ENCODE measurements around the gene GIGYF2. TPM values are rescaled to one million over a fixed set of nuclear protein-coding genes. Genes with fewer than 3 reads are reported as not detected.

Gene GIGYF2
- total RNA-seq, 1 experiment from 2014 or later: 60.6 TPM

GRCh38 chr2:232863996-232864395 lies 166.9 kb downstream of the GIGYF2 start:
- RAD21 ChIA-PET (ENCODE audit: low non-redundant PET in 1 of 2, low total read pairs in 2 of 2, uncharacterized antibody in 2 of 2, unreplicated experiment in 2 of 2): no interaction called here
- Histone ChIP-seq H2AFZ (ENCODE audit: low read depth, low read length, poor library complexity, severe bottlenecking) (no peak overlapping the region), H3K36me3 (ENCODE audit: control insufficient read depth in 1 of 2, insufficient read depth in 2 of 2, low read length in 2 of 2) (peaks cover 0 to 10% of the 10 kb centered on the region in 2 experiments; a peak in 1 of 4 replicates), H3K79me2 (ENCODE audit: insufficient read depth, low read length) (no peaks in the 10 kb centered on the region), H3K9me3 (ENCODE audit: control insufficient read depth in 1 of 2, insufficient read depth in 1 of 2, low read depth in 1 of 2, low read length in 2 of 2) (no peaks in the 10 kb centered on the region), H3K27ac (ENCODE audit: low read depth, low read length) (no peak overlapping the region), H3K4me2 (ENCODE audit: low read length) (no peak overlapping the region), H3K4me1 (ENCODE audit: control insufficient read depth in 1 of 2, insufficient read depth in 2 of 2, low read length in 2 of 2) (peaks cover 0 to 5% of the 10 kb centered on the region in 2 experiments; a peak in 1 of 4 replicates), H4K20me1 (ENCODE audit: insufficient read depth) (no peaks in the 10 kb centered on the region; the same call in 1 of the 2 replicates), H3K4me3 (replicated peaks in 1 of 2; ENCODE audit: low read depth in 1 of 2, low read length in 2 of 2) (no peak overlapping the region), H3K27me3 (ENCODE audit: insufficient read depth, low read length) (no peaks in the 10 kb centered on the region), H3K9me2 (ENCODE audit: insufficient read depth) (no peaks in the 10 kb centered on the region), H3K9ac (ENCODE audit: low read length) (no peak overlapping the region)
- CTCF ChIA-PET: no interaction called here
- intact Hi-C loops (cut with micrococcal nuclease): no loop called here
- ATAC-seq (no peak), DNase-seq (ENCODE audit: low read depth, low spot score) (no peak)
- TF ChIP-seq YY1 (IDR thresholded peaks at IDR 0.05; ENCODE audit: extremely low read depth, insufficient replicate concordance, low read depth, low read length) (no peak), POLR2A (IDR thresholded peaks at IDR 0.05; ENCODE audit: borderline replicate concordance, extremely low read depth, insufficient read depth, insufficient read length) (no peak), EGR1 (IDR thresholded peaks at IDR 0.05; ENCODE audit: low read depth) (no peak), CEBPB (IDR thresholded peaks at IDR 0.05; ENCODE audit: low read depth) (no peak), FOSL1 (IDR thresholded peaks at IDR 0.05; ENCODE audit: low read depth) (no peak), CBX3 (IDR thresholded peaks at IDR 0.05; ENCODE audit: low read depth) (no peak), SP1 (IDR thresholded peaks at IDR 0.05; ENCODE audit: low read depth) (no peak), TCF7L2 (IDR thresholded peaks at IDR 0.05; ENCODE audit: borderline replicate concordance, extremely low read depth, insufficient read depth, insufficient read length) (no peak), JUND (IDR thresholded peaks at IDR 0.05) (no peak), EZH2 (IDR thresholded peaks at IDR 0.05) (no peak)
- TF ChIP-seq, protein P1, sequence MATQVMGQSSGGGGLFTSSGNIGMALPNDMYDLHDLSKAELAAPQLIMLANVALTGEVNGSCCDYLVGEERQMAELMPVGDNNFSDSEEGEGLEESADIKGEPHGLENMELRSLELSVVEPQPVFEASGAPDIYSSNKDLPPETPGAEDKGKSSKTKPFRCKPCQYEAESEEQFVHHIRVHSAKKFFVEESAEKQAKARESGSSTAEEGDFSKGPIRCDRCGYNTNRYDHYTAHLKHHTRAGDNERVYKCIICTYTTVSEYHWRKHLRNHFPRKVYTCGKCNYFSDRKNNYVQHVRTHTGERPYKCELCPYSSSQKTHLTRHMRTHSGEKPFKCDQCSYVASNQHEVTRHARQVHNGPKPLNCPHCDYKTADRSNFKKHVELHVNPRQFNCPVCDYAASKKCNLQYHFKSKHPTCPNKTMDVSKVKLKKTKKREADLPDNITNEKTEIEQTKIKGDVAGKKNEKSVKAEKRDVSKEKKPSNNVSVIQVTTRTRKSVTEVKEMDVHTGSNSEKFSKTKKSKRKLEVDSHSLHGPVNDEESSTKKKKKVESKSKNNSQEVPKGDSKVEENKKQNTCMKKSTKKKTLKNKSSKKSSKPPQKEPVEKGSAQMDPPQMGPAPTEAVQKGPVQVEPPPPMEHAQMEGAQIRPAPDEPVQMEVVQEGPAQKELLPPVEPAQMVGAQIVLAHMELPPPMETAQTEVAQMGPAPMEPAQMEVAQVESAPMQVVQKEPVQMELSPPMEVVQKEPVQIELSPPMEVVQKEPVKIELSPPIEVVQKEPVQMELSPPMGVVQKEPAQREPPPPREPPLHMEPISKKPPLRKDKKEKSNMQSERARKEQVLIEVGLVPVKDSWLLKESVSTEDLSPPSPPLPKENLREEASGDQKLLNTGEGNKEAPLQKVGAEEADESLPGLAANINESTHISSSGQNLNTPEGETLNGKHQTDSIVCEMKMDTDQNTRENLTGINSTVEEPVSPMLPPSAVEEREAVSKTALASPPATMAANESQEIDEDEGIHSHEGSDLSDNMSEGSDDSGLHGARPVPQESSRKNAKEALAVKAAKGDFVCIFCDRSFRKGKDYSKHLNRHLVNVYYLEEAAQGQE (IDR thresholded peaks at IDR 0.05; ENCODE audit: low read depth): no peak
- POLR2A ChIA-PET: no interaction called here
- no TSS peak for BruUV-seq (replicated peaks)

Data from HCT116 (cell line).